CD1c-positive myeloid dendritic cell (primary cell): Measurements from ENCODE around the gene PHKG2.
A peak's percentile ranks its signal among the peaks of the same experiment; 100 is the strongest.

Source experiments
- DNase-seq: peaks from one replicate; pipeline ENCODE4 v3.0.0-alpha.2; 2016; ENCODE audit errors: extremely low spot score

PHKG2 gene

GRCh38 chr16:30775392-30776188 lies 27.4 kb downstream of the PHKG2 start:
- DNase-seq, result peak; percentile 71

- no peak for DNase-seq
These were observed 29.5 kb downstream of the PHKG2 start for GRCh38 chr16:30777591-30778297.

GRCh38 chr16:30778549-30779244 lies 30.5 kb downstream of the PHKG2 start:
- DNase-seq, result no peak

- no peak for DNase-seq
These were observed 31.4 kb downstream of the PHKG2 start for GRCh38 chr16:30779596-30779995.

GRCh38 chr16:30780021-30780420 lies 31.8 kb downstream of the PHKG2 start:
- DNase-seq, result no peak

- no peak for DNase-seq
These were observed 32.3 kb downstream of the PHKG2 start for GRCh38 chr16:30780549-30780948.

GRCh38 chr16:30782486-30783279 lies 34.5 kb downstream of the PHKG2 start:
- DNase-seq, result no peak

GRCh38 chr16:30783280-30784109 lies 35.3 kb downstream of the PHKG2 start:
- no peak for DNase-seq

- DNase-seq, result no peak
These were observed 36.0 kb downstream of the PHKG2 start for GRCh38 chr16:30784215-30784614.

GRCh38 chr16:30785126-30786106 lies 37.2 kb downstream of the PHKG2 start:
- DNase-seq, result no peak

GRCh38 chr16:30786115-30786935 lies 38.1 kb downstream of the PHKG2 start:
- peak; percentile 20 for DNase-seq

GRCh38 chr16:30786936-30787612 lies 38.8 kb downstream of the PHKG2 start, which contains the start of gene ZNF629:
ZNF629 (minus strand) TSS chr16:30787205; CDS start chr16:30784482, 2,723 bp downstream.
- DNase-seq, result peak; percentile 48

GRCh38 chr16:30787613-30788378 lies 39.6 kb downstream of the PHKG2 start:
- no peak for DNase-seq

GRCh38 chr16:30793508-30794069 lies 45.4 kb downstream of the PHKG2 start:
- no peak for DNase-seq

GRCh38 chr16:30794634-30795033 lies 46.4 kb downstream of the PHKG2 start:
- no peak for DNase-seq

- DNase-seq, result no peak
These were observed 49.6 kb downstream of the PHKG2 start for GRCh38 chr16:30797670-30798309.
